Measurements from ENCODE around the gene LCN10.

The LCN10 gene

GRCh38 chr9:136691316-136692184, 51.2 kb downstream of the LCN10 start:
- DNase-seq (ENCODE audit: insufficient read length, low spot score) (no peak), FAIRE-seq (no peak)

- no peak for FAIRE-seq
- no peak for DNase-seq (ENCODE audit: insufficient read length, low spot score)
These were observed 51.9 kb downstream of the LCN10 start for GRCh38 chr9:136690806-136691261.

GRCh38 chr9:136690104-136690805, 52.5 kb downstream of the LCN10 start:
- no peak for DNase-seq (ENCODE audit: insufficient read length, low spot score)
- FAIRE-seq = no peak

- DNase-seq (ENCODE audit: insufficient read length, low spot score) (no peak), FAIRE-seq (no peak)
These were observed 53.7 kb downstream of the LCN10 start for GRCh38 chr9:136689108-136689460.

- no peak for DNase-seq (ENCODE audit: insufficient read length, low spot score)
- peak; percentile 33 for FAIRE-seq
These were observed 54.2 kb downstream of the LCN10 start for GRCh38 chr9:136688274-136689107.
